Stimulated activated memory B cell treated with anti-CD40 and anti-IgM and Interleukin-4, amounts not matched to agents 10 μg/mL and 1 μg/mL and 100 μg/mL, for 72 hours (primary cell): ENCODE measurements around the gene VSIG4.
"Not testable (repeated sequence)": the region's sequence is repeated elsewhere in the genome, so short reads cannot be mapped to it uniquely, and the experiment has no call there.

Experiments
- ATAC-seq: fragments of 150-1000 bp; cut with Tn5 transposase; 2 replicates; pipeline ENCODE4 v1.10.0; 2021
- H3K27ac Mint-ChIP-seq: one replicate; pipeline ENCODE4 v1.8.0; 2022; ENCODE audit warnings: mild to moderate bottlenecking, mixed read lengths
- H3K27me3 Mint-ChIP-seq: one replicate; pipeline ENCODE4 v1.8.0; 2022; ENCODE audit warnings: mixed read lengths
- H3K36me3 Mint-ChIP-seq: one replicate; pipeline ENCODE4 v1.8.0; 2022; ENCODE audit warnings: mixed read lengths
- H3K4me1 Mint-ChIP-seq: one replicate; pipeline ENCODE4 v1.8.0; 2022; ENCODE audit warnings: mixed read lengths
- H3K4me3 Mint-ChIP-seq: one replicate; pipeline ENCODE4 v1.8.0; 2022; ENCODE audit warnings: mild to moderate bottlenecking, moderate library complexity, mixed read lengths
- H3K9me3 Mint-ChIP-seq: one replicate; pipeline ENCODE4 v1.8.0; 2022; ENCODE audit warnings: mixed read lengths

Gene VSIG4

DNA sequence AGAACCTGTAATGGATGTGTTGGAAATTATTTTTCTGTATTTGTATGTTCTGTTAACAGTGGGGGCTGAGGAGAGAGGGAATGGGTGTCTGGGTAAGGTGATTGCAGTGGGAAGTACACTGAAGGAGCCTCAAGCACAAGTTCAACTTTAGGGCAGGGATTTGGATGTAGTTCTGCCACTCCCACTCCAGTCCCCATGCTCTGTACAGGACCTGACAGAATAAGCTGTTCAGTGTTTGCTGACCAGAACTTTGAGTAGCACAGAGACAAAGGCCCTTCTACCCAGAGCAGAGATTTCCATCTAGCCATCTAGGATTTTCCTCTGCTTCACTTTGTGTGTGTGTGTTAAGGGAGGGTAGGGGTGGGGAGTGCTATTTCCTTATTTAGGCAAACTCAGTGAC is 49.2 kb downstream of the VSIG4 start:
- peak overlapping the region; percentile 27 for H3K27ac Mint-ChIP-seq
- peaks cover 22% of the 10 kb centered on the region for H3K4me1 Mint-ChIP-seq
- H3K4me3 Mint-ChIP-seq: no peak overlapping the region
- no peak for ATAC-seq
- H3K36me3 Mint-ChIP-seq: no peaks in the 10 kb centered on the region
- H3K9me3 Mint-ChIP-seq: no peaks in the 10 kb centered on the region
- H3K27me3 Mint-ChIP-seq: no peaks in the 10 kb centered on the region

DNA sequence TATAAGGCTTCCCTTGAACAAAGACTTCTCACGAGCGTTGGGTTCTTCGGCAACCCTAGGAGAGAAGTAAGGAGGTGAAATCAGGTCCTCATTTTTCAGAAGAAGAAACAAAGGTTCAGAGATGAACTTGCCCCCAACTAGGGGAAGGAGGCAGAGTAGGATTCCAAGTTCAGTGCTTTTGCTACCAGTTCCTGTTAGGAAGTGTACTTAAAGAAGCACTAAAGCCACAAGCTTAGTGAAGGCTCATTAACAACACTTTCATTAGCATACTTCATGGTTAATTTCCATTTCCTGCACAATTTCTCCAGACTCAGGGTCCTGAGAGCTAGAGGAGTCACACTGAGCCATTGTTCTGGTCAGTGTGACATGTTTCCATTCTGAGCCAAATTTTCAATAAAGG is 52.1 kb downstream of the VSIG4 start:
- no peaks in the 10 kb centered on the region for H3K27me3 Mint-ChIP-seq
- ATAC-seq: no peak
- H3K4me1 Mint-ChIP-seq: peaks cover 19% of the 10 kb centered on the region
- peak overlapping the region; percentile 88 for H3K27ac Mint-ChIP-seq
- H3K9me3 Mint-ChIP-seq: no peaks in the 10 kb centered on the region
- H3K36me3 Mint-ChIP-seq: no peaks in the 10 kb centered on the region
- H3K4me3 Mint-ChIP-seq: no peak overlapping the region

DNA sequence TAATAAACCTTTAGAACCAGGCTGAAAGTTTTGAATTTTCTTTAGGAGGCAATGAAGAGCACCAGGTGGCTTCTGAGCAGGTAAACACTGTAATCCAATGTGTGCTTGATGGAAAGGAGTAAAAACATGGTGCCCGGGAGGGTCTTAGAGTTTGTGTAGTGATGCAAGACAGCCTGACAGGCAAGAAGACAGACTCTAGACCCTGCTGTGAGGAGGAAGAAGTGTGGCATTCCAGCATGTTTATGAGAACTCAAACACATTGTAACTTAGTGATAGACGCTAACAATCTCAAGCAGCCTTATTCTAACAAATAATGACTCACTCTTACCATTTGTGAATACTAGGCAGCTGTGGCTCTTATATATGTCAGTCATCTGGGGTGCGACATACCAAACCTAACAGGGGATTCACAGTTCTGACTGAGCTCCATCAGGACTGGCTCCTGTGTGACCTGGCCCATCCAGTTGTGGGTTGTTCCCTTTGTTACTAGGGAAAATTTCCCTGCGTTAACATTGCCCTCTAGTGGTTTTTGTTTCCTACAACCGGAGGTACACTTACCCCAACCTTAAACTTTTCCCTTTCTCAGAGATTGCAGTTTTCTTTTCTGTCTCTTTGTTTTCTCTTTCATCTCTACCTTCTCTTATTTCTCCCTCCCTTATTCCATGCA is 53.8 kb downstream of the VSIG4 start:
- H3K27me3 Mint-ChIP-seq: no peaks in the 10 kb centered on the region
- peak; percentile 88 for ATAC-seq
- no peak overlapping the region for H3K4me3 Mint-ChIP-seq
- H3K36me3 Mint-ChIP-seq: no peaks in the 10 kb centered on the region
- H3K4me1 Mint-ChIP-seq: peaks cover 26% of the 10 kb centered on the region
- no peaks in the 10 kb centered on the region for H3K9me3 Mint-ChIP-seq
- peak overlapping the region; percentile 88 for H3K27ac Mint-ChIP-seq

- H3K4me3 Mint-ChIP-seq: no peak overlapping the region
- H3K9me3 Mint-ChIP-seq: no peaks in the 10 kb centered on the region
- ATAC-seq: no peak
- no peaks in the 10 kb centered on the region for H3K36me3 Mint-ChIP-seq
- peaks cover 26% of the 10 kb centered on the region for H3K4me1 Mint-ChIP-seq
- H3K27me3 Mint-ChIP-seq: no peaks in the 10 kb centered on the region
- H3K27ac Mint-ChIP-seq: peak overlapping the region; percentile 88
Measured at GRCh38 chrX:65985211-65985610, 54.7 kb downstream of the VSIG4 start.

GRCh38 chrX:65977161-65977560 is 62.7 kb downstream of the VSIG4 start:
- not testable (repeated sequence) for H3K4me3 Mint-ChIP-seq, H3K9me3 Mint-ChIP-seq, H3K27ac Mint-ChIP-seq, H3K27me3 Mint-ChIP-seq, H3K4me1 Mint-ChIP-seq, ATAC-seq, H3K36me3 Mint-ChIP-seq

DNA sequence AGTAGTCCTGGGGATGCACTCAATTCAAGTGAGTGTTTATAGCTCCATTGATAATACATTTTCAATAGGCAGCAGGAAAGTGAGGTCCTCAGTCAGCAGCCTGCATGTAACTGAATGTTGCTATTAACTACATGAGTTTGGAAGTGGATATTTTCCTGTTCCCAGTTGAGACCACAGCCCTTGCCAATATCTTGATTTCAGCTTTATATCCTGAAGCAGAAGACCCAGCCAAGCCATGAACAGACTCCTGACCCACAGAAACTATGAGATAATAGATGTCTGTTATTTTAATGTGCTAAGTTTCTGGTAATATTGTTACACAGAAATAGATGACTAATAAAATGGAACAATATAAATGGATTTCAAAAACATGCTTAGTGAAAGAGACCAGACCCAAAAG is 63.7 kb downstream of the VSIG4 start:
- ATAC-seq: no peak
- no peak overlapping the region for H3K27ac Mint-ChIP-seq
- no peaks in the 10 kb centered on the region for H3K9me3 Mint-ChIP-seq
- no peaks in the 10 kb centered on the region for H3K27me3 Mint-ChIP-seq
- H3K4me1 Mint-ChIP-seq: no peaks in the 10 kb centered on the region
- H3K36me3 Mint-ChIP-seq: no peaks in the 10 kb centered on the region
- no peak overlapping the region for H3K4me3 Mint-ChIP-seq

GRCh38 chrX:65975161-65975751 is 64.6 kb downstream of the VSIG4 start:
- H3K27ac Mint-ChIP-seq, H3K4me1 Mint-ChIP-seq, H3K4me3 Mint-ChIP-seq, H3K27me3 Mint-ChIP-seq, H3K36me3 Mint-ChIP-seq, H3K9me3 Mint-ChIP-seq, ATAC-seq: not testable (repeated sequence)
